ENCODE results near the gene SOCS2.

SOCS2 gene

DNA sequence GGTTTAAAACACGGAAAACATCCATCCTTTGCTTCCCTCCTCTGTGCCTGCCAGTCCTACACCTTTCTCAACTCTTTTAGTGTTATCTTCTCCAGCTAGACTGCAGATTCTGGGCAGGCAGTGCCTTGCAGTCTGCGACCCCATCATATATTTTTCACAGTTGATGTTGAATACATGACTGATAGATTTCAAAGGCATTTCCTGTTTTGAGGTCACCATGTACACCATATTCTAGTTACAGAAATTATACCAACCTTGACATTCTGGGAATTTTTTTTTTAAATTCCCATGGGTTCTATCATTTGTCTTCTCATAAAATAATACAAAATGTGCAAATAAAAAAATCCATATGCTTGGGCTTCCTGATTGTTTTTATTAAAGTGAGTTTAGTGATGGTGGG is 16.6 kb downstream of the SOCS2 start:
- FAIRE-seq: no peak
- DNase-seq (ENCODE audit: extremely low spot score, insufficient read length, low read depth): no peak

DNA sequence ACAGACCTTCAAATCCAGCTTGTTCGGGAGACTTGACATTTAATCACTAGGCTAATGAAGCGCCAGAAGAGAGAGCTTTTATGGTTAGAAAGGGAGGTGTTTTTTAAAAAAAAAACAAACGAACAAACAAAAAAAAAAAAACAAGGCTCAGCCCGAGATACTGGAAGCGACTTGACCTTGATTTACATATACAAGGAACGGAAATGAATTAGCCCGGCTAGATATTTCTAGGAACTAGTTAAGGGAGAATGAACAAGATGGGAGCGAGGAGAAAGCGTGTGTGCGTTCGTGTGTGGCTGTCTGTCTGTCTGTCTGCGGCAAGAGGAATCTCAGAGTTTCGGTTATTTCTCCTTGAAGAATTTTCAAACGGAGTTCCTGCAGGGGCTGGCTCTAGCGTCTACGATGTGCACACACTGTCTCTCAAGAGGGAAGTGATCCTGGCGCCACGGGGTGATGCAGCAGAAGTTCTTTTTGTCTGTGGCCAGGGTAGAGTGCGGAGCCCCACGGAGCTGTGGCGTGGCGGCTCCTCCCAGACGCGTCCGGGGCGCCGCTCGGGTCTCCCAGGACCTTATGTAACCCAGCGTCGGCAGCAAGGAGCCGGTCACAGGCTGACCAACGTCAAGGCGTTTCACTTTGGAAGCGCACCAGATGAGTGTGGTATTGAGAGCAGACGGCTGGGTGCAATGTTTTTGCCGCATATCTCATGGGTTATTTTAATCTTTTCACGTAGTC is 18.8 kb downstream of the SOCS2 start:
- DNase-seq (ENCODE audit: extremely low spot score, insufficient read length, low read depth): no peak
- peak; percentile 62 for FAIRE-seq

DNA sequence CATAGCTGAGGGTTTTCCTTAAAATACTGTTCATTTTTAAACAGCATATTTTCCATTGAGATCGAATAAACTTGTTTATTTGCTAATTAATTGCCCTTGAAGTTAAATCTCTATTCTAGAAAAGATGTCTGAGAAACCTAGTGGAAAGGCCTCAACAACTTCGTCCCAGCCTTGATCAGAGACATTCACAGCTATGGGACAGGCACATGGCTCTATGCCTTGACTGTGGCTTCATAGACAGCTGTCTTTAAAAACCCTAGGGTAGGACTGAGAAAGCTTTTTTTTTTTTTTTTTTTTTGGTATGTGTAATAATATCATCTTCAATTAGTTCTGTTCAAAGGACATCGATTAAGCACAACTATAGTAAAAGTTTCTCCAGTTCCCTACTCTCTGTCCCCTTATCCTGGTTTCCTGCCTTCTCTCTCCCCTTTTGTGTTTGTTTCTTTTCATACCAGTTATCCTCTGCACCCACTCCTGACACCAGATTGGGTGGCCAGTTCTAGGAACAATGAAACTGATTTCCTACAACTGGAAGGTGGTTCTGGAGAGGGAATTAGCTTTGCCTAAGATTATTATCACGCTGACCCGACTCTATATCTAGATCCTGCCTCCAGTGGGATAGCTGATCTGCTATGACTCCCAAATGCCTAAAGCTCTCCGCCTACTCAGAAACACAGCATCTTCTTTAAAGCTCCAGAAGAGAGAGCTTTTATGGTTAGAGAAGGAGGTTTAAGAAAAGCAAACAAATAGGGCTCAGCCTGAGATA is 20.3 kb downstream of the SOCS2 start:
- FAIRE-seq (no peak), DNase-seq (ENCODE audit: extremely low spot score, insufficient read length, low read depth) (no peak)

DNA sequence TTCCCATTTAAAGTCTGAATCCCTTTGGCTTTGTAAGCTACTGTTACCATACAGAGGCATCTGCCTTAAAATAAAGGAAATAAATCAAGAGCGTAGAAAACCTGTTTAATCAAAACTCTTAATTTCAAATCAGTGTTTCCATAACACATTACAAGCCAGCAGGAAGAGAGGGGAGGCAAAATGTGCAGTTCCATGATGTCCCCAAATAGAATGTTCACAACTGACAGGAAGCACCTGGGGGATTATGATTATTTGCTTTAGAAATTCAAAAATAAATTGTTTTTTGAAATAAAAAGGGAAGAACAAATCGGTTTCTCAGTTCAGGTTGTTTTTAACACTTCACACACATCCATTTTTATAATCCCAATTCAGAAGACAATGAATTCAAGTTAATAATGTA is 21.4 kb downstream of the SOCS2 start:
- no peak for DNase-seq (ENCODE audit: extremely low spot score, insufficient read length, low read depth)
- FAIRE-seq: no peak

DNA sequence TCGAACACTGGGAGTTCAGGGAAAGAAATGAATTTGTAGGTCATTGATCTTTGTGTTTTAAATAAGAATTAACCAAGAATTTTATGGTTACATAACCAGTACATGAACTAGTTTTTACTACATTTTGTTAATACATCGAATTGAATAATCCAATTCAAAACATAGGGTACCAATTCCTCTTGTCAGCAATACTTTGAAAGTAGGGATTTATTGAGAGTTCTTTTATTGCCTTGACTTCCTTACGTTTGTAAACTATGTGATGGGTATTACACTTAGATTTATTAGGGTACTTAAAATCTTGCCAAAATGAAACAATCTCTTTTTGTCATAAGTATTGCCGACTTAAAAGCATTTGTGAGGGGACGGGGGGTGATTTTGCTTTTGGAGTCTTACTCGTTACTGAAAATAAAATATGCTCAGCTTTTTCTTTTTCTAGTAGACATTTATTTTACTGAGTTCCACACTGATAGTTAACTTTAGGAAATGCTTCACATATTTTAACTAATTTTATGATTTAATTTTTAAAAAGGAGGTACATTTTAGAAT is 22.4 kb downstream of the SOCS2 start:
- FAIRE-seq: no peak

DNA sequence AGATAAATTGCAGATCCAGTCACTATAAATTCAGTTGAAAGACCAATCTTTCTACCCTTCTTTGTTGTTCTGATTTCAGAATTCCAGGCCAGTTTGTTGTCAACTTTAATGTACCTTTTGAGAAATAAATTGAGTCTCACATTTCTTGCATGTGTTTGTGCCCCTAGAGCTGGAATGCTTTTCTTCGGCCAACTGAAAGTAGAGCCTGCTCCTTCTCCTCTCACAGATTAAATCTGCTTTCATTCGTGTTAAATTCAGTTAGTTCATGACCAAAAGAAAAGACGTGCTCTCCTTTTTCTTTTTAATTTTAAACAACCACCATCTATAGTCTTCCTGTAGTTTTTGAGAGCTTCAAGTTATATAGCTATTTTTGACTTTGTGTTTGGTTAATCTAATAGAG is 22.9 kb downstream of the SOCS2 start:
- FAIRE-seq: peak; percentile 51
- DNase-seq (ENCODE audit: extremely low spot score, insufficient read length, low read depth): no peak

More for the DNA sequence above, 22.4 kb downstream of the SOCS2 start:
- DNase-seq (ENCODE audit: extremely low spot score, insufficient read length, low read depth): no peak

DNA sequence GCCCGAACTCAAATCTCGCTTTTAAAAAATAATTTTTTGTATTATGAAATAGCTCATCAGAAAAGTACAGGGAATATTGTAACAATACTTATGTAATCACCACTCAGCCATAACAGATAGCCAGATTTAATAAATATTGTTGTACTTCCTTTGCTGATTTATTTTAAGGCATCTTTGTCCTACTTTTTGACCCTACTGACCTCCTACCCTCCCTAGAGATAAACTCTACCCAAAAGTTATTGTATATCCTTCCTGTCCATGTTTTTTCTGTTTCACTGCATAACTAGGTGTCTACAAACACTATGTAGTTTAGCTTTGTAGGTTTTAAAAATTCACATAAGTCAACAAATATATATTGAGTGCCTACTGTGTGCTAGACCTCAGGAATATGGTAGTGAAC is 25.1 kb downstream of the SOCS2 start:
- DNase-seq (ENCODE audit: extremely low spot score, insufficient read length, low read depth): no peak
- no peak for FAIRE-seq

DNA sequence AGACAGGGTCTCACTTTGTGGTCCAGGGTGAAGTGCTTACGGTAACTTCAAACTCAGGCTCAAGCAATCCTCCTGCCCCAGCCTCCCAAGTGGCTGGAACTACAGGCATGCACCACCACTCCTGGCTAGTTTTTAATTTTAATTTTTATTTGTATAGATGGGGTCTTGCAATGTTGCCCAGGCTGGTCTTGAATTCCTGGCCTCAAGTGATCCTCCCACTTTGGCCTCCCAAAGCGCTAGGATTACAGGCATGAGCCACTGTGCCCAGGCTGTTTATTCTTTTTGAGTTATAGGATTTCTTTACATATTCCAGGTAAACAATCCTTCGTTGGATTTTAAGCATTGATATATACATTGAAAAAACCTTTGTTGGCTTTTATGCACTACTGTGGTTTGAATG is 26.7 kb downstream of the SOCS2 start:
- DNase-seq (ENCODE audit: extremely low spot score, insufficient read length, low read depth) (no peak), FAIRE-seq (no peak)

DNA sequence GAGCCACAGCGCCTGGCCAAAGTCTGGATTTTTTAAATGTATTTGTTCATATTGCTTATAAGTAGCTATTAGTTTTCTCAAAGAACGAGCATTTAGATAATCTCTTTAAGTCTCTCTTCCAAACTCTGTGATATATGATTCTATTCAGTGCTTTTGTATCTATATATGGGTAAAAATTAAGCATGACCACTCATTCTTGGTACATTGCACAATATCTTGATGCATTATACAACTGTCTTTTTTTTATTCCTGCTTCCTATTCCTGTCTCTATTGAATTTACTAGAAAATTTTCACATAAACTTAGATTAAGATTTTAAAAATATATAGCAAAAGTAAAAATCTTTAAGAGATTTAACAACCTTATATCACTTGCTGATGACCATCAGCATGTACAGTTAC is 29.1 kb downstream of the SOCS2 start:
- FAIRE-seq (no peak), DNase-seq (ENCODE audit: extremely low spot score, insufficient read length, low read depth) (no peak)

DNA sequence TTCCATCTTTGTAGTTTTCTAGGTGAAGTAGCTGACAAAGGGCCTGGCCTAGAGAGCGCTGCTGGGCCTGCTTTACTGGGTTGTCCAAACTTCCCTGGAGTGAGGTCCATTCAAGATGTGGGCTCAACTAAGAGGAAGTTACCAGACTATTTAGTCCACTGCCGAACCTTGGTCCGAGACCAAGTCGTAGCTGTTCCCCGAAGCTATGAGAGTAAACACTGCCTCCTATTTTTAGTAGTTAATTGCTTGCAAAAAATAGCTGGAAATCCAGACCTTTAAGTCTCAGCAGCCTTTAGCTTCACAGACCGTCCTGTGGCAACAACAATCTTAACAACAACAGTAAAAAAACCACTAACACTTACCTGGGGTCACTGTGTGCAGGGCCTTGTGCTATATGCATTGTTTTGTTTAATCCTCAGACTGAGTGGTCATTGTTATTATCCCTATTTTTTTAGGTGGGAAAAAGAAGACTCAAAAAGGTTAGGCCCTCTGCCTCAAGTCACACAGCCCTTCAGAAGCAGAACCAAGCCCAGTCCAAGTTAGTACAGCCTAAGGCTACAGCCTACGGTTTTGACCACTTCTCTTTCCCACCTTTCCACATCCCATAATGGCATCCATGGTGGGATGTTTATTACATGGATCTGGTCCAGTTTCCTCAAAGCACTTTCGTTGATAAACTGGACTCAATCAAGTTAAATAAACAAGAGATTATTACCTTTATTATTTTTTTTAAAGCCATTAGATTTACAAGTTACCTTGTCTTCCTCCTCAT is 30.6 kb downstream of the SOCS2 start:
- DNase-seq (ENCODE audit: extremely low spot score, insufficient read length, low read depth) (no peak), FAIRE-seq (no peak)

DNA sequence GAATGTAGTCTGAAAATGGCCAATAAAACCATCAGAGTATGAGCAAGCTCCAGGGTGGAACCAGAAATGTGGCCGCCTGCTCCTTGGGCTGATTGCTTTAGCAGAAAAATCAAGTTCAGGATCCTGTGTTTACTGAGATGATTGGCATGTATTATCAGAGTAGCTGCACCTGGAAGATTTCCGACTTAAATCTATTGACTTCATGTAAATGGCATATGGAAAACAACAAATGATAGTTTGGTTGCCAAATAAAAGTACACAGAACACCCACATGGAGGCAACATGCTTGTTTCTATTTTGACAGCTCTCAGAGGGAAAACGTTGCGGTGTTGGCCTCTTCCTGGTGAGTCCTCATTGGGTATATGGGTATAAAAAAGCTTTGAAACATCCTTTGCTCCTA is 31.3 kb downstream of the SOCS2 start:
- FAIRE-seq (no peak), DNase-seq (ENCODE audit: extremely low spot score, insufficient read length, low read depth) (no peak)

DNA sequence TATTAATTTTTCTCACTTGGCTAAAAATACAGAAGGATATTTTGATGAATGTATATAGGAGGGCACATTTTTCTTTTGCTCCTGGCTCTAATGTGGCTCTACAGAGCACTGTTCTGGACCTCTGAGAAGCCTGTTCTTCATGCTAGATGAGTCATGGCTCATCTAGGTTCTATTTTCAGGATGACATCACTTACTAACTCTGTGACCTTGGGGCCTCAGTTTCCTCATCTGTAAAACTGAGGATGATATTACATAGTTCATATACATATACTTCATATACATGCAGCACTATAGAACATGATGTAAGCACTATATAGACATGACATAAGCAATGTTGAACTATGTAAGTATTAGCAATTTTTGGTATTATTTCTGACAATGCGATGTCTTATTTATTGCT is 35.8 kb downstream of the SOCS2 start:
- DNase-seq (ENCODE audit: extremely low spot score, insufficient read length, low read depth): no peak
- no peak for FAIRE-seq

DNA sequence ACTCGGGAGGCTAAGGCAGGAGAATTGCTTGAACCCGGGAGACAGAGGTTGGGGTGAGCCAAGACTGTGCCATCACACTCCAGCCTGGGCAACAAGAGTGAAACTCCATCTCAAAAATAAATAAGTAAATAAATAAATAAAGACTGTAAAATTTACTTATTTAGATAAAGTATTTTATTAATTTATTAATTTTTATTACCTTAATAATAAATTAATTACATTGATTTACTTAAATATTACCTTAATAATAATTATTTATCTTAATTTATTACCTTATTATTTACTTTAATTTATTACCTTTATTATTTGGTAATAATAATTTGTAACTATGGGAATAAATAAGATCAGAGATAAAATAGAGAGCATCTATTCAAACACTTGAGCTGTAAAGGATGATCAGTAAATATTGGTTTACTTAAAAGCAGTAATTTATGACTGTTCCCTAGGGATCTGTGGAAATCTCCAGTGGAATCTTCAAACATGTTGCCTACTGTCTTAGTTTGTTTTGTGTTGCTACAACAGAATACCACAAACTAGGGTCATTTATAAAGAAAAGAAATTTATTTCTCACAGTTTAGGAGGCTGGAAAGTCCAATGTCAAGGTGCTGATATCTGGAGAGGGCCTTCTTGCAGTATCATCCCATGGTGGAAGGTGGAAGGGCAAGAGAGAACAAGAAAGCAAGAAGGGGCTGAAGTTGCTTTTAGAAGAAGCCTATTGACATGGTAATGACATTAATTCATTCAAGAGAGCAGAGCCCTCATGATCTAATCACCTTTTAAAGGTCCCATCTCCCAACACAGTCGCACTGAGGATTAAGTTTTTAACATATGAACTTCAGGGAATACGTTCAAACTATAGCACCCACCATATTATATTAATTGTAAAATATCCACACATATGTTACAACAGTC is 37.1 kb downstream of the SOCS2 start:
- FAIRE-seq: no peak
- no peak for DNase-seq (ENCODE audit: extremely low spot score, insufficient read length, low read depth)

DNA sequence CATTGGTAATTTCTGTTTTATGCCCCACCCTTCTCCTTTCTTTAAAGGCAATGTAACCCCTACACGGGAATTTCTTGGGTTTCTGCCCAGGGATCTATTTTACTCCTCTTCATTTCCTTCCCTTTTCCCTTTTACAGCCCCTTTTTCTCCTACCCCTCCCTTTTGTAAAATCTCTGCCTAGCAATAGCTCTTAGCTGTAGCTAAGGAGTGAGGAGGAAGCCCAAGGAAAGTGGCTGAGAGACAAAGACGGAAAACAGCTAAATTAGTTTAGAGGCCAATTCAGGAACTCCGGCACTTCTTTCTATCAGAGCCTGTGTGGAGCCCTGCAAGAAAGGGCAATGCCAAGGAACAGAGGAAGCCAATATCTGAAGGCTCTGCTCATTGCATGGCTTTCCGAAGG is 40.3 kb downstream of the SOCS2 start:
- FAIRE-seq (no peak), DNase-seq (ENCODE audit: extremely low spot score, insufficient read length, low read depth) (no peak)

DNA sequence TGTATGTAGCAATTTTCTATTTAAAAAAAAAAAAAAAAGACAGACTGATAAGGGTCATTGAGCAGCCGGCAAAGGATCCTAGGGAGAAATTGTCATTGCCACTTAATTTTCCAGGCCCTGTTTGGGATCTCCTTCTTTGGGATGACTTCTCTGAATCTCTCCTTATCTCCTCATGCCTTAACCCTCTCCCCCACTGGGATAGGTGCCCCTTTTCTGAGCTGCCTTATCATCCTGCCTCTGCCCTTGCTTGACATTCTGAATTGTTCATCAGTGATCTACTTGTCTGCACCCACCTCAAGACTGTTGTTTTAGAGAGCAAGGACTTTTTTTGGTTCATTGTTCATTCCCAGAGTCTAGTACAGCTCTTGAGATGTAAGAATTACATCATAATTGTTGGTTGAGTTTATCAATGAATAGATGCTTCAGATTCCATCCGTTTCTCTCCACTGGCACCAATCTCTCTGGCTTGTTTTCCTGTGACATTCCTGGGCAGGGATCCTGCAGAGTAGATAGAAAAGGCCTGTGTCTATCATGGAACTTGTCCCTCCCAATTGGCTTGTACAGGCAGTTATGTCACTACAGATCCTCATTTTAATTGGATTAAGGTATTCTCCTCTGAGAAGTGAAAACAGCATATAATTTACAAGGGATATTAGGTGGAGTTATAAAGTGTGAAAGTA is 42.6 kb downstream of the SOCS2 start:
- DNase-seq (ENCODE audit: extremely low spot score, insufficient read length, low read depth) (no peak), FAIRE-seq (no peak)

DNA sequence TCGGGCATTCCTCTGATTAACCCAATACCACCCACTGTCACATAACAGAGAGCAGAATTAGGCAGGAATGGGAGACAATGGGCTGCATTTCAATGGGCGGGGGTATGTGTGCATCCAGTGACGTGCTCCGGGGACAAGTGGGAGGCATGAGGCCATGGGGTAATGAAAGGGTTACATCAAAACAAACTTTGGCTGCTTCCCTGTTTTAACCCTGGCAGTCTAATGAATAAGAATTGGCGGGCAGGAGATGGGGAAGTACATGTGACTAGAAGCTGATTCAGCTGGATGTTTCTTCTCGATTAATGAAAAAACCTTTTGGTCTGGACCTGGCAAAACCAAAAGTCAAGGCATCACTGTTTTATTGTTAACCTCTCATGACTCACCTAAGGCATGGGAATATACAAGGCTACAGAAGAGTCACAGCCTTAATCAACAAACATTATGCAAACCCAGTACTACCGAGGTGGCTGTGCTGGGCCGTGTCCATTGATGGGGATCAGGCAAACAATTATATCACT is 44.2 kb downstream of the SOCS2 start:
- DNase-seq (ENCODE audit: extremely low spot score, insufficient read length, low read depth) (no peak), FAIRE-seq (no peak)

DNA sequence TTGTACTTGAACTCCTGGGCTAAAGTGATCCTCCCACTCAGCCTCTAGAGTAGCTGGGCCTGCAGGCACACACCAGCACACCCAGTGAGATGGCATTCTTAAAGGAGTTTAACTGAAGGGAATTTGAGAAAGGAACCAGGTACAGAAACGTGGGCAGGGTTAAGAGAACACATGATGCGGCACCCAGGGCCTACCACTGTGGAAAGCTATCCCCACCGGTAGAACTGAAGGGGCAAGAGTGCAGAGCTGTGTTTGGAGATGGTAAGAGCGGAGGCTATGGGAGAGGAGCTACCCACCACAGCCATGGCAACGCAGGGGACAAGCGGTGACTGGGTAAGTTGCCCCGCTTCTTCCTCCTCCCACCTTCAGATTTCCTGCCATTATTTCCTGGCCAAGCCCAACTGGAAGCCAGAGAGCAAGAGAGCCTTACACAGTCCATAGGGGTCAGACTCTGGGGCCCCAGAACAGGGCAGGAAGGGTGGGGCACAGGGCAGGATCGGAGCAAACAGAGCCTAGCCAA is 46.5 kb downstream of the SOCS2 start:
- FAIRE-seq: no peak
- no peak for DNase-seq (ENCODE audit: extremely low spot score, insufficient read length, low read depth)

DNA sequence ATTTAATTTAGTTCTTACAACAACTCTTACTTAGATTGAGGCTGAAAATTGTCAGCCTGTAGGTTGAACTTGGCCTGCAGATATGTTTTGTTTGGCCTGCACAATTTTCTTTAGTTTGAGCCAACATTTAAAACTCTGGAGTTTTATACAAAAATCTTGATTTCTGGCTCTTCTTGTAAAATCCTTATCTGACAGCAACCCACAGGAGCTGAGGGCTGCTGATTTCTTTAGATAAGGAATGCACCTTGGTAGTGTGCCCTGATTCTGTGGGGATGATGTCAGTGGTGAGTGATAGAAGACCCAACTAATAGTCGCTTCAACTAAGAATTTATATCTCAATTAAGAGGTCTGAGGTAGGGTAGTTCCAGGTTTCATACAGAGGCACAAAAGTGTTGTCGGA is 49.5 kb downstream of the SOCS2 start:
- DNase-seq (ENCODE audit: extremely low spot score, insufficient read length, low read depth) (no peak), FAIRE-seq (no peak)

DNA sequence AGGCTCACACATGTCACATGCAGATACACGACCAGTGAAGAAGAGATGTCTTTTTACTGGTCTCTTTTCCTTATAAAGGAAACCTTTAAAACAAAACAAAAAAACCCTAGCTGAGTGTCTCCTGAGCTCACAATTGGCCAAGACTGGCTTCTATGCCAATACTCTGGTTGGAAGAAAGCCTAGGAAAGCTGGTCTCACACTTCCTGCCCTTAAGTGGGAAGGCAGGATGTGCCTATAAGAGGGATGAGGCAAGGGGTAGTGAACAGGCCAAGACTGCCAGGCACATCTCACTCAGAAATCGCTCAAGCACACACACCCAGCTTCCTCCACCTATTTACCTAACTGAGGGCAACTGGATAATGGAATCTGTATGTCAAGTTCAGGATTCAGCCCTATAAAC is 50.0 kb downstream of the SOCS2 start:
- FAIRE-seq (no peak), DNase-seq (ENCODE audit: extremely low spot score, insufficient read length, low read depth) (no peak)

Data from GM18507 (cell line).